HL-60 (cell line): ENCODE data around the gene RBL2.

Source experiments
- DNase-seq, 2 experiments: peaks; one replicate each; pipeline ENCODE4 v3.0.0-alpha.2; 2010 to 2020; ENCODE audit warnings: low read depth in 1 of 2, low spot score in 1 of 2
- H3K27ac ChIP-seq: fragments of 250-450 bp; sonication (Bioruptor Pico); replicated peaks from 2 replicates; pipeline ENCODE4 v1.5.1; 2020; ENCODE audit warnings: mild to moderate bottlenecking, moderate library complexity
- H3K27me3 ChIP-seq: fragments of 250-450 bp; sonication (Bioruptor Pico); 2 replicates; pipeline ENCODE4 v1.5.1; 2021; ENCODE audit warnings: mild to moderate bottlenecking, moderate library complexity; ENCODE audit not compliant: insufficient read depth, poor library complexity, severe bottlenecking
- H3K4me3 ChIP-seq: replicated peaks from 2 replicates; pipeline ENCODE4 v1.5.1; 2011; ENCODE audit warnings: mild to moderate bottlenecking, control low read depth, low read length; ENCODE audit not compliant: insufficient read depth
- GABPA ChIP-seq: IDR thresholded peaks from 2 replicates; pipeline ENCODE4 v1.6.1; 2012; ENCODE audit warnings: low read depth
- POLR2AphosphoS5 ChIP-seq: IDR thresholded peaks from 2 replicates; pipeline ENCODE4 v1.6.1; 2012; ENCODE audit warnings: low read depth
- SPI1 ChIP-seq: IDR thresholded peaks from 2 replicates; pipeline ENCODE4 v1.6.1; 2012; ENCODE audit warnings: low read depth, mild to moderate bottlenecking, borderline replicate concordance
- TF ChIP-seq, protein P1 (sequence below): IDR thresholded peaks from 2 replicates; pipeline ENCODE4 v1.6.1; 2012; ENCODE audit warnings: low read depth; ENCODE audit not compliant: insufficient replicate concordance
- TF ChIP-seq, protein P2 (sequence below): IDR thresholded peaks from one replicate; pipeline ENCODE4 v1.5.1; 2011; ENCODE audit warnings: low read length, control low read depth, inconsistent platforms; ENCODE audit not compliant: insufficient read depth

Gene RBL2

DNA sequence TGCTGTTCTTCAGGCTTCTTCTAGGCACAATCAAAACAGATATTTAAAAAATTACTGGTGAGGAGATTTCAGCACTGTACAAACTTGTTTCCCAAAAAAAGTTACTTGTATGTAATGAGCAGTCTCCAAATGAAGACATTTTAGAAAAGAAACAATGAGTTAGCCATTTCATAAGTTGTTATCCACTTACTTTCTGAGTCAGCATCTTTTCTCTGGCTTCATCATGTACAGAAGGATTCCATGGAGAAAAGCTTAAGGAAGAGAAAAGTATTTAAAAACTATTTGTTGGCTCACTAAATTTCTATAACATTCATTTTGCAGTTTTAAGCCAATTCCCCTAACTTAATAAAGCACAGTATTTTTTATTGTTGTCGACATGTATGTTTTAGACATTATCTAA, 58.2 kb downstream of the RBL2 start:
- DNase-seq, result no peak
- no peak overlapping the region for H3K27ac ChIP-seq
- TF ChIP-seq GABPA (no peak), SPI1 (no peak), POLR2AphosphoS5 (no peak)
- TF ChIP-seq, protein P1, sequence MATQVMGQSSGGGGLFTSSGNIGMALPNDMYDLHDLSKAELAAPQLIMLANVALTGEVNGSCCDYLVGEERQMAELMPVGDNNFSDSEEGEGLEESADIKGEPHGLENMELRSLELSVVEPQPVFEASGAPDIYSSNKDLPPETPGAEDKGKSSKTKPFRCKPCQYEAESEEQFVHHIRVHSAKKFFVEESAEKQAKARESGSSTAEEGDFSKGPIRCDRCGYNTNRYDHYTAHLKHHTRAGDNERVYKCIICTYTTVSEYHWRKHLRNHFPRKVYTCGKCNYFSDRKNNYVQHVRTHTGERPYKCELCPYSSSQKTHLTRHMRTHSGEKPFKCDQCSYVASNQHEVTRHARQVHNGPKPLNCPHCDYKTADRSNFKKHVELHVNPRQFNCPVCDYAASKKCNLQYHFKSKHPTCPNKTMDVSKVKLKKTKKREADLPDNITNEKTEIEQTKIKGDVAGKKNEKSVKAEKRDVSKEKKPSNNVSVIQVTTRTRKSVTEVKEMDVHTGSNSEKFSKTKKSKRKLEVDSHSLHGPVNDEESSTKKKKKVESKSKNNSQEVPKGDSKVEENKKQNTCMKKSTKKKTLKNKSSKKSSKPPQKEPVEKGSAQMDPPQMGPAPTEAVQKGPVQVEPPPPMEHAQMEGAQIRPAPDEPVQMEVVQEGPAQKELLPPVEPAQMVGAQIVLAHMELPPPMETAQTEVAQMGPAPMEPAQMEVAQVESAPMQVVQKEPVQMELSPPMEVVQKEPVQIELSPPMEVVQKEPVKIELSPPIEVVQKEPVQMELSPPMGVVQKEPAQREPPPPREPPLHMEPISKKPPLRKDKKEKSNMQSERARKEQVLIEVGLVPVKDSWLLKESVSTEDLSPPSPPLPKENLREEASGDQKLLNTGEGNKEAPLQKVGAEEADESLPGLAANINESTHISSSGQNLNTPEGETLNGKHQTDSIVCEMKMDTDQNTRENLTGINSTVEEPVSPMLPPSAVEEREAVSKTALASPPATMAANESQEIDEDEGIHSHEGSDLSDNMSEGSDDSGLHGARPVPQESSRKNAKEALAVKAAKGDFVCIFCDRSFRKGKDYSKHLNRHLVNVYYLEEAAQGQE, result no peak
- TF ChIP-seq, protein P2, sequence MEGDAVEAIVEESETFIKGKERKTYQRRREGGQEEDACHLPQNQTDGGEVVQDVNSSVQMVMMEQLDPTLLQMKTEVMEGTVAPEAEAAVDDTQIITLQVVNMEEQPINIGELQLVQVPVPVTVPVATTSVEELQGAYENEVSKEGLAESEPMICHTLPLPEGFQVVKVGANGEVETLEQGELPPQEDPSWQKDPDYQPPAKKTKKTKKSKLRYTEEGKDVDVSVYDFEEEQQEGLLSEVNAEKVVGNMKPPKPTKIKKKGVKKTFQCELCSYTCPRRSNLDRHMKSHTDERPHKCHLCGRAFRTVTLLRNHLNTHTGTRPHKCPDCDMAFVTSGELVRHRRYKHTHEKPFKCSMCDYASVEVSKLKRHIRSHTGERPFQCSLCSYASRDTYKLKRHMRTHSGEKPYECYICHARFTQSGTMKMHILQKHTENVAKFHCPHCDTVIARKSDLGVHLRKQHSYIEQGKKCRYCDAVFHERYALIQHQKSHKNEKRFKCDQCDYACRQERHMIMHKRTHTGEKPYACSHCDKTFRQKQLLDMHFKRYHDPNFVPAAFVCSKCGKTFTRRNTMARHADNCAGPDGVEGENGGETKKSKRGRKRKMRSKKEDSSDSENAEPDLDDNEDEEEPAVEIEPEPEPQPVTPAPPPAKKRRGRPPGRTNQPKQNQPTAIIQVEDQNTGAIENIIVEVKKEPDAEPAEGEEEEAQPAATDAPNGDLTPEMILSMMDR, result no peak
- no peaks in the 10 kb centered on the region for H3K27me3 ChIP-seq
- H3K4me3 ChIP-seq, result no peak overlapping the region

DNA sequence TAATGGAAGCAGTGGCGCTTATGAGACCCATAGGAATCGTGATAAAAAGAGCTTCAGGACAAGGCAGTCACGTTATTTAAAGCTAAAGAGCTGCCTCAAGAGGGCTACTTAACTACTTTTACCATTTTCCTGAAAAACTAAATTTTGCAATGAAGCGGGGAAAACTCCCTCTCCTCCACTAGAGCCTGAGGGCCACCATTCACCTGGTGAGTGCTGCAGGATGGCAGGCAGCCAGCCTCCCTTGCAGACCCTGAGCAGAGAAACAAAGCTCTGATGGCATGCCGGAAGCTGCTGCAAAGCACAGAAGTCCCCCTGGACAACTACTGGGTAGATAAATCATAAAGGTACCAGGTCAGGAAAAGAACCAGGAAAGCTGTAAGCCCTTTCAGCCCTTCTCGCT, 60.4 kb downstream of the RBL2 start:
- H3K27ac ChIP-seq, result no peak overlapping the region
- no peaks in the 10 kb centered on the region for H3K27me3 ChIP-seq
- no peak overlapping the region for H3K4me3 ChIP-seq
- TF ChIP-seq SPI1, result no peak
- TF ChIP-seq POLR2AphosphoS5, result no peak
- TF ChIP-seq, protein P2, result no peak
- TF ChIP-seq, protein P1, result no peak
- TF ChIP-seq GABPA, result no peak
- DNase-seq, result no peak

DNA sequence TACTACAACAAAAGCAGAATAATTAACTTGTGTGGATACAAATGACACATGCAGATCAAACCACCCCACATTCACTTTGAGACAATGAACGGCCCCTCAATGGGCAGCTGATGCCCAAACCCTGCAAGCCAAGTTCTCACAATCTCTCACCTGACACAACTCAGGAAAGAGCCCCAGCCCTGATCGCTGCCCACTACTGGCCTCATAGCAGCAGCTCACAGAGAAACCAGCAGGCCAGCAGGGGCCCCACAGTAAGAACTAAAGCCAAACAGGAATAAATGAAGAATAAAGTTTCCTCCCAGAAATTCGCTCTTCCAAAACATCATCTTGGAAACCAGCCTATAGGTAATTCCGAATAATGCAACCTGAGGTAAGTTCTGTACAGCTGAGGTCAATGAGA, 61.1 kb downstream of the RBL2 start:
- TF ChIP-seq SPI1 (no peak), POLR2AphosphoS5 (no peak), GABPA (no peak)
- DNase-seq, result no peak

DNA sequence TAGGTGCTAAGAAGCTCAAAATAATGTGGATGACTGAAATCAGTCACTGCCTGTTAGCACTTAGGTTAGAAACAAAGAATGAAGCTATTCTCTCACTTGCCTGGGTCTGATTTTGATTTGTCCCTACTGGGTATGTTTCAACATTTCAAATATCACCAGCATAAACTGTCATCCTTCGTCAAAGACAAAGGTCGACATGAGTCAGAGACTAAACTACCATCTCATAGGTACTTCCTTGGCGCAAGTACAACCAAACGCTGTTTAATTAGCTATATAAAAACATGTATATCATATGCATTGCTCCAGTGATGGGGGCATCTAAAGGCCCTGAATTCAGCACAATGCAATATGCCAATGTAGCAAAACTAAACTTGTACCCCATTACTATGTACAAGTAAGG, 64.7 kb downstream of the RBL2 start:
- TF ChIP-seq, protein P2, result no peak
- TF ChIP-seq POLR2AphosphoS5 (no peak), SPI1 (no peak), GABPA (no peak)
- TF ChIP-seq, protein P1, result no peak

More for the DNA sequence above, 61.1 kb downstream of the RBL2 start:
- Histone ChIP-seq H3K4me3 (no peak overlapping the region), H3K27me3 (no peaks in the 10 kb centered on the region), H3K27ac (no peak overlapping the region)

More for the DNA sequence above, 64.7 kb downstream of the RBL2 start:
- no peak overlapping the region for H3K27ac ChIP-seq
- no peak overlapping the region for H3K4me3 ChIP-seq
- DNase-seq, result no peak
- no peaks in the 10 kb centered on the region for H3K27me3 ChIP-seq
